ENCODE data around the gene TMEM86A. TPM values are rescaled to one million over a fixed set of nuclear protein-coding genes. Genes with fewer than 3 reads are reported as not detected.
A peak's percentile ranks its signal among the peaks of the same experiment; 100 is the strongest.

Gene TMEM86A
- total RNA-seq, 1 experiment from 2014 or later, result 0.45 TPM

DNA sequence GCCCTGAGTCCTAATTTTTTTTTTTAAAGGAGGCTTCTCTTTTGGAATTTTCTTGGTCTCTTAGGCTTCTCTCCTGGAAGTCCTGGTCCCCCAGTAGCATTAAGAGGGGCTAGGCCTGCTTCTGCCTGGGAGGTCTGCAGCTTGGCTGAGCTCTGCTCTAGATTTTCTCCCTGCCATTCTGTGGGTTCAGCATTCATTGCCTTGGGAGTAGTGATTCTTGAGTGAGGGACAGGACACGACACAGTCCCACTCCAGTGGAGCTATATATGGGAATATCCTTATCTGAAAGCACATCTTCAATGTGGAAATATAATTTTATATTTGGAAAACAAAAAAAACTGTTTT, 23.7 kb downstream of the TMEM86A start:
- peak overlapping the region; percentile 75; the same call in 1 of the 2 replicates for H3K4me3 ChIP-seq (ENCODE audit: low read length)
- no peaks in the 10 kb centered on the region for H3K9me3 ChIP-seq (ENCODE audit: low read length)
- H3K27ac ChIP-seq (ENCODE audit: low read length), result no peak overlapping the region
- peaks cover 10% of the 10 kb centered on the region for H3K4me1 ChIP-seq (ENCODE audit: low read length)
- H3K9ac ChIP-seq (ENCODE audit: low read length), result peak overlapping the region; percentile 69; the same call in 1 of the 2 replicates
- no peak overlapping the region for H2AFZ ChIP-seq (ENCODE audit: low read length)
- H4K20me1 ChIP-seq (ENCODE audit: insufficient read depth, low read depth, low read length), result no peaks in the 10 kb centered on the region
- no peaks in the 10 kb centered on the region for H3K9me2 ChIP-seq (replicated peaks; ENCODE audit: insufficient read depth, low read length)
- H3K27me3 ChIP-seq (ENCODE audit: low read length), result no peaks in the 10 kb centered on the region
- no peak for DNase-seq
- H3K36me3 ChIP-seq (ENCODE audit: insufficient read depth, low read length), result no peaks in the 10 kb centered on the region
- no peaks in the 10 kb centered on the region for H3K79me2 ChIP-seq (ENCODE audit: low read length)
- peak overlapping the region; percentile 87 for H3K4me2 ChIP-seq (ENCODE audit: low read depth, low read length, poor library complexity, severe bottlenecking)

GRCh38 chr11:18723991-18724390, 25.4 kb downstream of the TMEM86A start:
- no peaks in the 10 kb centered on the region for H3K36me3 ChIP-seq (ENCODE audit: insufficient read depth, low read length)
- no peak overlapping the region for H2AFZ ChIP-seq (ENCODE audit: low read length)
- H3K9me3 ChIP-seq (ENCODE audit: low read length), result no peaks in the 10 kb centered on the region
- no peaks in the 10 kb centered on the region for H3K9me2 ChIP-seq (replicated peaks; ENCODE audit: insufficient read depth, low read length)
- H3K79me2 ChIP-seq (ENCODE audit: low read length), result no peaks in the 10 kb centered on the region
- H4K20me1 ChIP-seq (ENCODE audit: insufficient read depth, low read depth, low read length), result no peaks in the 10 kb centered on the region
- H3K4me3 ChIP-seq (ENCODE audit: low read length), result no peak overlapping the region
- no peak overlapping the region for H3K4me2 ChIP-seq (ENCODE audit: low read depth, low read length, poor library complexity, severe bottlenecking)
- DNase-seq, result no peak
- no peak overlapping the region for H3K27ac ChIP-seq (ENCODE audit: low read length)
- peaks cover 13% of the 10 kb centered on the region for H3K4me1 ChIP-seq (ENCODE audit: low read length)
- H3K9ac ChIP-seq (ENCODE audit: low read length), result no peak overlapping the region
- no peaks in the 10 kb centered on the region for H3K27me3 ChIP-seq (ENCODE audit: low read length)

- DNase-seq, result no peak
- H3K4me3 ChIP-seq (ENCODE audit: low read length), result no peak within 1 kb of the TSS
- no peaks in the 10 kb centered on the region for H3K27me3 ChIP-seq (ENCODE audit: low read length)
- no peaks in the 10 kb centered on the region for H4K20me1 ChIP-seq (ENCODE audit: insufficient read depth, low read depth, low read length)
- H3K27ac ChIP-seq (ENCODE audit: low read length), result no peak within 1 kb of the TSS
- H3K4me1 ChIP-seq (ENCODE audit: low read length), result peaks cover 10% of the 10 kb centered on the region
- H3K36me3 ChIP-seq (ENCODE audit: insufficient read depth, low read length), result no peaks in the 10 kb centered on the region
- no peak within 1 kb of the TSS for H2AFZ ChIP-seq (ENCODE audit: low read length)
- no peaks in the 10 kb centered on the region for H3K9me3 ChIP-seq (ENCODE audit: low read length)
- no peaks in the 10 kb centered on the region for H3K79me2 ChIP-seq (ENCODE audit: low read length)
- no peak within 1 kb of the TSS for H3K4me2 ChIP-seq (ENCODE audit: low read depth, low read length, poor library complexity, severe bottlenecking)
- H3K9me2 ChIP-seq (replicated peaks; ENCODE audit: insufficient read depth, low read length), result no peaks in the 10 kb centered on the region
- no peak within 1 kb of the TSS for H3K9ac ChIP-seq (ENCODE audit: low read length)
These were observed 27.5 kb downstream of the TMEM86A start, which contains the start of gene IGSF22 for GRCh38 chr11:18726040-18726439. TSS of gene IGSF22 (minus strand) at chr11:18726188. CDS start at chr11:18724236, 1,952 bp downstream.

GRCh38 chr11:18727479-18728236, 29.1 kb downstream of the TMEM86A start:
- no peaks in the 10 kb centered on the region for H3K27me3 ChIP-seq (ENCODE audit: low read length)
- no peak overlapping the region for H3K4me2 ChIP-seq (ENCODE audit: low read depth, low read length, poor library complexity, severe bottlenecking)
- no peak overlapping the region; the same call in 1 of the 2 replicates for H2AFZ ChIP-seq (ENCODE audit: low read length)
- H3K4me1 ChIP-seq (ENCODE audit: low read length), result peaks cover 3% of the 10 kb centered on the region
- H3K9me2 ChIP-seq (replicated peaks; ENCODE audit: insufficient read depth, low read length), result no peaks in the 10 kb centered on the region
- no peak overlapping the region for H3K4me3 ChIP-seq (ENCODE audit: low read length)
- peak; percentile 76 for DNase-seq
- no peaks in the 10 kb centered on the region for H4K20me1 ChIP-seq (ENCODE audit: insufficient read depth, low read depth, low read length)
- H3K9ac ChIP-seq (ENCODE audit: low read length), result no peak overlapping the region
- no peaks in the 10 kb centered on the region for H3K36me3 ChIP-seq (ENCODE audit: insufficient read depth, low read length)
- no peaks in the 10 kb centered on the region for H3K79me2 ChIP-seq (ENCODE audit: low read length)
- H3K9me3 ChIP-seq (ENCODE audit: low read length), result no peaks in the 10 kb centered on the region
- H3K27ac ChIP-seq (ENCODE audit: low read length), result no peak overlapping the region

DNA sequence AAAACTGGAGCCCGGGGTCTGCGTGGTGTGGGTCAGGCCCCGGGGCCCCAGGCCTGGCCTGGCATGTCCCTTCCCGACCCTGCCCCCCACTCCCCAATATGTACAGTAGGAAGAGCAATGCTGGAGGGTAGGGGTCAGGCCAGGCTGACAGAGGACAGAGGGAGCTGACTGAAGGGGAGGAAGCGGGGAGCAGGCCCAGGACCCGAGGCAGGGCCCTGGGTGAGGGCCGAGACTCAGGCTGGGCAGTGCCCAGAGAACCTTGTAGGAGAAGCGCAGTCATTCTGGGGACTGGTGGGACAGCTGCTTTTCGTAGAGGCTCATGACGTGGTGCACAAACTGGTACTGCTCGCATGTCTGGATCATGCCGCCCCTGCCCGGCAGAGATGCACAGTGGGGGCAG, 30.1 kb downstream of the TMEM86A start:
- Histone ChIP-seq H3K79me2 (ENCODE audit: low read length) (no peaks in the 10 kb centered on the region), H3K4me1 (ENCODE audit: low read length) (peaks cover 3% of the 10 kb centered on the region), H3K9ac (ENCODE audit: low read length) (no peak overlapping the region), H3K27me3 (ENCODE audit: low read length) (no peaks in the 10 kb centered on the region), H4K20me1 (ENCODE audit: insufficient read depth, low read depth, low read length) (no peaks in the 10 kb centered on the region), H3K36me3 (ENCODE audit: insufficient read depth, low read length) (no peaks in the 10 kb centered on the region), H3K4me3 (ENCODE audit: low read length) (no peak overlapping the region), H3K4me2 (ENCODE audit: low read depth, low read length, poor library complexity, severe bottlenecking) (no peak overlapping the region), H3K9me3 (ENCODE audit: low read length) (no peaks in the 10 kb centered on the region), H3K27ac (ENCODE audit: low read length) (no peak overlapping the region), H2AFZ (ENCODE audit: low read length) (no peak overlapping the region), H3K9me2 (replicated peaks; ENCODE audit: insufficient read depth, low read length) (no peaks in the 10 kb centered on the region)
- no peak for DNase-seq

DNA sequence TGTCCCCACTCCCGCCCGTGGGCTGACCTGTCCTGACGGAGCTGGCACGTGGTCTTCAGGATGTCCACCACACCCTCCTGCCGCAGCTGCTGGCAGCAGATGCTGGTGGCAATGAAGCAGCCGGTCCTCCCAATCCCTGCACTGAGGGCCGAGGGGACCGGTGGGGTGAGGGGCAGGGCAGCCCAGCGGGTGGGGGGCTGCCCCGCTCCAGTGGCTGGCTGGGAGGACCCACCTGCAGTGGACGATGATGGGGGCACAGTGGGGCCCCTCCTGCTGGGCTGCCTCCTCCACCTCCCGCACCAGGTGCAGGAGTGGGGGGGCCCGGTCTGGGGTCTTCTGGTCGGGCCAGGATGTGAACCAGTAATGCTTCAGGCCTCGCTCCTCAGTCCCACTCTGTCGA, 30.8 kb downstream of the TMEM86A start:
- Histone ChIP-seq H4K20me1 (ENCODE audit: insufficient read depth, low read depth, low read length) (no peaks in the 10 kb centered on the region), H3K4me3 (ENCODE audit: low read length) (no peak overlapping the region), H3K79me2 (ENCODE audit: low read length) (no peaks in the 10 kb centered on the region), H3K9ac (ENCODE audit: low read length) (no peak overlapping the region), H3K27me3 (ENCODE audit: low read length) (no peaks in the 10 kb centered on the region), H2AFZ (ENCODE audit: low read length) (no peak overlapping the region), H3K36me3 (ENCODE audit: insufficient read depth, low read length) (no peaks in the 10 kb centered on the region), H3K4me1 (ENCODE audit: low read length) (peaks cover 3% of the 10 kb centered on the region), H3K4me2 (ENCODE audit: low read depth, low read length, poor library complexity, severe bottlenecking) (no peak overlapping the region), H3K27ac (ENCODE audit: low read length) (no peak overlapping the region), H3K9me3 (ENCODE audit: low read length) (no peaks in the 10 kb centered on the region), H3K9me2 (replicated peaks; ENCODE audit: insufficient read depth, low read length) (no peaks in the 10 kb centered on the region)
- no peak for DNase-seq

- peaks cover 3% of the 10 kb centered on the region for H3K4me1 ChIP-seq (ENCODE audit: low read length)
- no peaks in the 10 kb centered on the region for H3K79me2 ChIP-seq (ENCODE audit: low read length)
- H3K9me3 ChIP-seq (ENCODE audit: low read length), result no peaks in the 10 kb centered on the region
- no peaks in the 10 kb centered on the region for H3K27me3 ChIP-seq (ENCODE audit: low read length)
- no peak overlapping the region for H3K4me3 ChIP-seq (ENCODE audit: low read length)
- DNase-seq, result no peak
- H4K20me1 ChIP-seq (ENCODE audit: insufficient read depth, low read depth, low read length), result no peaks in the 10 kb centered on the region
- H3K9me2 ChIP-seq (replicated peaks; ENCODE audit: insufficient read depth, low read length), result no peaks in the 10 kb centered on the region
- no peak overlapping the region for H3K4me2 ChIP-seq (ENCODE audit: low read depth, low read length, poor library complexity, severe bottlenecking)
- no peak overlapping the region for H3K9ac ChIP-seq (ENCODE audit: low read length)
- no peak overlapping the region for H2AFZ ChIP-seq (ENCODE audit: low read length)
- no peaks in the 10 kb centered on the region for H3K36me3 ChIP-seq (ENCODE audit: insufficient read depth, low read length)
- H3K27ac ChIP-seq (ENCODE audit: low read length), result no peak overlapping the region
These were observed 31.4 kb downstream of the TMEM86A start for GRCh38 chr11:18730020-18730419.

GRCh38 chr11:18731441-18731840, 32.9 kb downstream of the TMEM86A start:
- H3K27ac ChIP-seq (ENCODE audit: low read length), result no peak overlapping the region
- H3K4me2 ChIP-seq (ENCODE audit: low read depth, low read length, poor library complexity, severe bottlenecking), result no peak overlapping the region

More at GRCh38 chr11:18731441-18731840, 32.9 kb downstream of the TMEM86A start:
- Histone ChIP-seq H3K9ac (ENCODE audit: low read length) (no peak overlapping the region), H3K36me3 (ENCODE audit: insufficient read depth, low read length) (no peaks in the 10 kb centered on the region), H3K4me3 (ENCODE audit: low read length) (no peak overlapping the region), H3K79me2 (ENCODE audit: low read length) (no peaks in the 10 kb centered on the region), H2AFZ (ENCODE audit: low read length) (no peak overlapping the region), H3K9me3 (ENCODE audit: low read length) (no peaks in the 10 kb centered on the region), H3K27me3 (ENCODE audit: low read length) (no peaks in the 10 kb centered on the region), H3K9me2 (replicated peaks; ENCODE audit: insufficient read depth, low read length) (no peaks in the 10 kb centered on the region), H3K4me1 (ENCODE audit: low read length) (peaks cover 3% of the 10 kb centered on the region), H4K20me1 (ENCODE audit: insufficient read depth, low read depth, low read length) (no peaks in the 10 kb centered on the region)
- DNase-seq, result no peak

All from Karpas-422 (cell line).